GM06990 (cell line): ENCODE measurements around the gene ANO5.

ENCODE experiments used
- DNase-seq: peaks from one replicate; pipeline ENCODE4 v3.0.0-alpha.2; 2011; ENCODE audit not compliant: insufficient read length; ENCODE audit errors: extremely low read depth
- H3K27me3 ChIP-seq: replicated peaks from 2 replicates; pipeline ENCODE4 v1.6.0; 2011; ENCODE audit warnings: low read length; ENCODE audit not compliant: control insufficient read depth, insufficient read depth
- H3K36me3 ChIP-seq: 2 replicates; pipeline ENCODE4 v1.5.1; 2011; ENCODE audit warnings: low read length; ENCODE audit not compliant: control insufficient read depth, insufficient read depth
- H3K4me3 ChIP-seq: replicated peaks from 2 replicates; pipeline ENCODE4 v1.5.1; 2011; ENCODE audit warnings: low read depth, mild to moderate bottlenecking, control low read depth, low read length
- CTCF ChIP-seq: IDR thresholded peaks from 2 replicates; pipeline ENCODE4 v1.5.1; 2011; ENCODE audit warnings: low read length, control low read depth, mild to moderate bottlenecking, inconsistent platforms; ENCODE audit not compliant: insufficient read depth, poor library complexity, severe bottlenecking

The ANO5 gene

GRCh38 chr11:22317656-22318055, 124.8 kb downstream of the ANO5 start:
- no peak for DNase-seq
- Histone ChIP-seq H3K27me3 (no peaks in the 10 kb centered on the region), H3K36me3 (no peaks in the 10 kb centered on the region), H3K4me3 (no peak overlapping the region)
- no peak for TF ChIP-seq CTCF

DNA sequence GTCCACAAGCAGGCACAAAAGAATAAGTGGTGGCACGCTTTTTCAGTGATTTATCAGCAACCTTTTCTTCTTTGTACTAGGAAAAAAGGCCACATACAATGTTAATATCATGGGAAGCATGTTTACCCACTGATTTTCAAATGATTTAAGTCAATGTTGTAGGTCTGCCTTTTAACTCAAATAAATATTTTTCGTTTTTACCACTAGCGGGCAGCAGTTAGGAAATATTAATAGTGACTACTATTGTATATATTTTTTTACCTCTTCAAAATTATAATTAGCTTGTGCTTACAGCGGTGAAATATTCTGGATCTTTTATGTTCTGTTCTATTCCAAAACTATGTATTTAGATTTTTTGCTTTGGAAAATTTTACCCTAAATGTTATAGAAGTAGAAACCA, 138.9 kb downstream of the ANO5 start:
- peak; percentile 22 for TF ChIP-seq CTCF
- no peak for DNase-seq
- no peaks in the 10 kb centered on the region for H3K27me3 ChIP-seq

More for the DNA sequence above, 138.9 kb downstream of the ANO5 start:
- Histone ChIP-seq H3K36me3 (no peaks in the 10 kb centered on the region), H3K4me3 (no peak overlapping the region)
